DND-41 (cell line): ENCODE measurements around the gene THSD7A.

Experiments used
- CTCF ChIP-seq: IDR thresholded peaks from 2 replicates; pipeline ENCODE4 v1.5.1; 2012; ENCODE audit warnings: borderline replicate concordance, low read length, moderate library complexity, mild to moderate bottlenecking; ENCODE audit not compliant: poor library complexity, severe bottlenecking; ENCODE audit errors: extremely low read depth
- EZH2 ChIP-seq: IDR thresholded peaks from 3 replicates; pipeline ENCODE4 v1.6.1; 2012; ENCODE audit warnings: borderline replicate concordance, low read depth, mild to moderate bottlenecking, moderate library complexity, low read length, inconsistent platforms; ENCODE audit not compliant: severe bottlenecking

- no peak for TF ChIP-seq CTCF
- no peak for TF ChIP-seq EZH2
Measured at GRCh38 chr7:11587814-11588213, 244.2 kb downstream of the THSD7A start.
